Measurements from ENCODE around the gene ALG6.
"Not testable (repeated sequence)": the region's sequence is repeated elsewhere in the genome, so short reads cannot be mapped to it uniquely, and the experiment has no call there.

Gene ALG6

GRCh38 chr1:63418101-63418500, 50.7 kb downstream of the ALG6 start:
- no peak for DNase-seq

- not testable (repeated sequence) for DNase-seq
Measured at GRCh38 chr1:63420746-63421145, 53.3 kb downstream of the ALG6 start.

- DNase-seq: no peak
Measured at GRCh38 chr1:63423649-63424048, 56.2 kb downstream of the ALG6 start.

GRCh38 chr1:63428815-63429214, 61.4 kb downstream of the ALG6 start:
- DNase-seq: no peak

GRCh38 chr1:63429281-63429680, 61.9 kb downstream of the ALG6 start:
- no peak for DNase-seq

GRCh38 chr1:63435161-63435560, 67.7 kb downstream of the ALG6 start:
- no peak for DNase-seq

GRCh38 chr1:63442141-63442475, 74.7 kb downstream of the ALG6 start:
- DNase-seq: no peak

GRCh38 chr1:63448731-63449246, 81.4 kb downstream of the ALG6 start:
- no peak for DNase-seq

- DNase-seq: no peak
Measured at GRCh38 chr1:63450416-63450815, 83.0 kb downstream of the ALG6 start.

- no peak for DNase-seq
Measured at GRCh38 chr1:63453232-63453631, 85.8 kb downstream of the ALG6 start.

GRCh38 chr1:63454269-63454668, 86.8 kb downstream of the ALG6 start:
- DNase-seq: peak; percentile 13

- no peak for DNase-seq
Measured at GRCh38 chr1:63458750-63459149, 91.3 kb downstream of the ALG6 start.

GRCh38 chr1:63461661-63462230, 94.3 kb downstream of the ALG6 start:
- DNase-seq: no peak

- DNase-seq: no peak
Measured at GRCh38 chr1:63463248-63463647, 95.8 kb downstream of the ALG6 start.

GRCh38 chr1:63466181-63466580, 98.8 kb downstream of the ALG6 start:
- no peak for DNase-seq

- no peak for DNase-seq
Measured at GRCh38 chr1:63466759-63467158, 99.3 kb downstream of the ALG6 start.

GRCh38 chr1:63468683-63469082, 101.3 kb downstream of the ALG6 start:
- not testable (repeated sequence) for DNase-seq

GRCh38 chr1:63475761-63476160, 108.3 kb downstream of the ALG6 start:
- no peak for DNase-seq

GRCh38 chr1:63480057-63480456, 112.6 kb downstream of the ALG6 start:
- no peak for DNase-seq

GRCh38 chr1:63486629-63487028, 119.2 kb downstream of the ALG6 start:
- no peak for DNase-seq

- no peak for DNase-seq
Measured at GRCh38 chr1:63487336-63488065, 120.1 kb downstream of the ALG6 start.
